Adipocyte (in vitro differentiated cells): ENCODE data around the gene CCDC158.
"Not testable (repeated sequence)": the region's sequence is repeated elsewhere in the genome, so short reads cannot be mapped to it uniquely, and the experiment has no call there.

Source experiments
- DNase-seq: peaks from one replicate; pipeline ENCODE4 v3.0.0-alpha.2; 2015; ENCODE audit warnings: low read depth
- H3K27me3 ChIP-seq: replicated peaks from 2 replicates; pipeline ENCODE4 v1.7.0; 2013; ENCODE audit warnings: mild to moderate bottlenecking, low read length, moderate library complexity; ENCODE audit not compliant: control insufficient read depth, insufficient read depth
- H3K36me3 ChIP-seq: 2 replicates; pipeline ENCODE4 v1.7.0; 2013; ENCODE audit warnings: low read length, mild to moderate bottlenecking, moderate library complexity; ENCODE audit not compliant: control insufficient read depth, insufficient read depth, severe bottlenecking
- H3K4me1 ChIP-seq: 2 replicates; pipeline ENCODE4 v1.7.0; 2013; ENCODE audit warnings: mild to moderate bottlenecking, low read length, moderate library complexity; ENCODE audit not compliant: control insufficient read depth, insufficient read depth
- H3K4me3 ChIP-seq: 2 replicates; pipeline ENCODE4 v1.7.0; 2013; ENCODE audit warnings: mild to moderate bottlenecking, low read length, moderate library complexity
- H3K9ac ChIP-seq: 2 replicates; pipeline ENCODE4 v1.7.0; 2013; ENCODE audit warnings: mild to moderate bottlenecking, low read length, moderate library complexity
- H3K9me3 ChIP-seq: 2 replicates; pipeline ENCODE4 v1.7.0; 2013; ENCODE audit warnings: mild to moderate bottlenecking, low read length, moderate library complexity; ENCODE audit not compliant: control insufficient read depth

Gene CCDC158

DNA sequence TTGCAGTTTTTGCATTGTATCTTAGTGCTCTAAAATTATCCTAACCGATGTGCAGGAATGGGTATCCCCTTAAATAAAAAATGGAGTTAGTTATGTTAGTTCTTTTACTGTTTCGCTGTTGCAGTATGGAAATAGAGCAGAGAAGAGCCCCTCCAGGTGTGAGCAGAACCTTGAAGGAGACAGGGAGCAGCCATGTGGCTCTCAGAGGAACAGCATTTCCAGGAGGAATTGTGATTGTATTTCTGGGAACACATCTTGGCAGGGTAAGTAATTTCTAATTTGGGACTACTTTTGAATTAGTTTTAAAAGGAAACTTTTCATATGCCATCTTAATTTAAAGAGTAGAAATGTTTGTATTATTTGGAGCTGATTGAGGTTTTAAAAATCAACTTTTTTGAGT is 5.3 kb upstream of the CCDC158 start:
- no peak for DNase-seq
- no peak overlapping the region for H3K9ac ChIP-seq
- no peaks in the 10 kb centered on the region for H3K4me1 ChIP-seq
- no peak overlapping the region for H3K4me3 ChIP-seq
- no peaks in the 10 kb centered on the region for H3K9me3 ChIP-seq
- H3K36me3 ChIP-seq, result no peaks in the 10 kb centered on the region
- H3K27me3 ChIP-seq, result no peaks in the 10 kb centered on the region

- not testable (repeated sequence) for H3K9me3 ChIP-seq, DNase-seq
Measured at GRCh38 chr4:76423159-76423558, 2.2 kb upstream of the CCDC158 start.

GRCh38 chr4:76420188-76420761 is 666 bp downstream of the CCDC158 start:
- H3K9me3 ChIP-seq, result no peaks in the 10 kb centered on the region
- no peak for DNase-seq
- H3K4me3 ChIP-seq, result peak overlapping the region; percentile 79
- H3K27me3 ChIP-seq, result no peaks in the 10 kb centered on the region
- H3K4me1 ChIP-seq, result no peaks in the 10 kb centered on the region
- no peaks in the 10 kb centered on the region for H3K36me3 ChIP-seq
- H3K9ac ChIP-seq, result no peak overlapping the region

More at GRCh38 chr4:76423159-76423558, 2.2 kb upstream of the CCDC158 start:
- not testable (repeated sequence) for H3K4me3 ChIP-seq, H3K27me3 ChIP-seq, H3K4me1 ChIP-seq, H3K36me3 ChIP-seq, H3K9ac ChIP-seq

DNA sequence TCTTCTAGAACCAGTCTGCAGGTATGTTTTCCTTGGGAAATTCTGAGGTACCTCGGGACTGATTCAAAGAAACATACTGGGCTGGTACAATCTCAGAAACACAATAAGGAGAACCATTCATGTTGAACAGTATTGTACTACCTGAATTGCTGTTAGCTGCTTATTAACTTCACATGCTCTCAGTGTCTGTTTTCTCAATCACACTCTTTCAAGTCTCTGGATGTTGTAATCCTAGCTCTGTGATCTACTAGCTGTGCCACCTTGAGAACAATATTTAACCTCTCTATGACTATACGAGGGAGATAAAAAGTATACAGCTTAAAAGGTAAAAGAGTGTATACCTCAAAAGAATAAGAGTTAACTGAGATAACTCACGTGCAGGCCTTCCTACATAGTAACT is 10.3 kb downstream of the CCDC158 start:
- Histone ChIP-seq H3K27me3 (no peaks in the 10 kb centered on the region), H3K9me3 (no peaks in the 10 kb centered on the region), H3K4me3 (no peak overlapping the region), H3K4me1 (no peaks in the 10 kb centered on the region), H3K36me3 (no peaks in the 10 kb centered on the region), H3K9ac (no peak overlapping the region)
- no peak for DNase-seq

GRCh38 chr4:76407440-76408119 is 13.4 kb downstream of the CCDC158 start:
- H3K27me3 ChIP-seq, result no peaks in the 10 kb centered on the region
- no peaks in the 10 kb centered on the region for H3K36me3 ChIP-seq
- no peak for DNase-seq
- H3K4me1 ChIP-seq, result no peaks in the 10 kb centered on the region
- H3K9ac ChIP-seq, result no peak overlapping the region
- no peaks in the 10 kb centered on the region for H3K9me3 ChIP-seq
- H3K4me3 ChIP-seq, result no peak overlapping the region

DNA sequence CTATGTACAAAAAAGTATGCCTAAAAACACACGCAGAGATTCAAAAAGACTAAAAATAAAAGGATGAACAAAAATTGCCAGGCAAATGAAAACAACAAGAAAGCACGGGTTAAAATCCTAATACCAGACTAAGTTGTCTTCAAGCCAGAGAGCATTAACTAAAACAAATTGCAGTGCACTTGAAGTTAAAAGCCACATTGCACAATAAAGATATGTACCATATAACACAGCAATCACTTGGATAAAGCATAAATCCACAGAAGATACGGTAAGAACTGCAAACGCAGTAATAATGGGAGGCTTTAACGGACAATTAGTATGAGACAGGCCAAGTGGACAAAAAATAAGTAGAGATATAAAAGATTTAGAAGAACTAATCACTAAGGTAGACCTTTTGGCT is 14.9 kb downstream of the CCDC158 start:
- DNase-seq, result no peak
- no peaks in the 10 kb centered on the region for H3K9me3 ChIP-seq
- H3K27me3 ChIP-seq, result peaks cover 13% of the 10 kb centered on the region
- no peaks in the 10 kb centered on the region for H3K4me1 ChIP-seq
- H3K4me3 ChIP-seq, result no peak overlapping the region
- no peak overlapping the region for H3K9ac ChIP-seq
- H3K36me3 ChIP-seq, result no peaks in the 10 kb centered on the region

- no peak for DNase-seq
- H3K4me1 ChIP-seq, result no peaks in the 10 kb centered on the region
- H3K27me3 ChIP-seq, result peaks cover 14% of the 10 kb centered on the region
- no peaks in the 10 kb centered on the region for H3K9me3 ChIP-seq
- H3K9ac ChIP-seq, result no peak overlapping the region
- H3K36me3 ChIP-seq, result no peaks in the 10 kb centered on the region
- H3K4me3 ChIP-seq, result no peak overlapping the region
Measured at GRCh38 chr4:76401654-76402053, 19.3 kb downstream of the CCDC158 start.

DNA sequence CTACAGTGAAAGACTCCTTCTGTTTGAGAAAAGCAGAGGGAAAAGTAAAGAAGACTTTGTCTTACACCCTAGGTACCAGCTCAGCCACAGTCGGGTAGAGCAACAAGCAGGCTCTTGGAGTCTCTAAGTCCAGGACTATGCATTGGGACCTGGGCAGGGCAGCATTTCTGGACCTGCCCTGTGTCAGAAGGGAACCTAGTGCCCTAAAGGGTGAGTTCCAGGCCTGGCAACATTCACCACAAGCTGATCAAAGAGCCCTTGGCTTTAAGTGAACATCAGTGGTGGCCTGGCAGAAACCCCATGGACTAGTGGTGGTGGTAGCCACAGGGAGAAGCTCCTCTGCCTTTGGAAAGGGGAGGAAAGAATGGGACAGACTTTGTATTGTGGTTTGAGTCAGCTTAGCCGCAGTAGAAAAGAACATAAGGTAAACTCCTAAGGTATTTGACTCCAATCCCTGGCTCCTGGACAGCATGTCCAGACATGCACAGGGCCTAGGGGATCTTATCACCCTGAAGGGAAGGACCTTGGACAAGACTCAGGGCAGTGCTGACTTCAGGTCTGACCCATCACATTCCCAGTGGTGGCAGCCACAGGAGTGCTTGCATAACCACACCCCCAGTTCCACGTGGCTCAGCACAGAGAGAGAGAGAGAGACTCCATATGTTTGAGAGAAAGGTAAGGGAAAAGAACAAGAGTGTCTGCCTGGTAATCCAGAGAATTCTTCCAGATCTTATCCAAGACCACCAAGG is 32.6 kb downstream of the CCDC158 start:
- no peaks in the 10 kb centered on the region for H3K36me3 ChIP-seq
- no peak for DNase-seq
- H3K9me3 ChIP-seq, result peaks cover 27% of the 10 kb centered on the region
- no peak overlapping the region for H3K4me3 ChIP-seq
- H3K4me1 ChIP-seq, result peaks cover 8% of the 10 kb centered on the region
- H3K9ac ChIP-seq, result no peak overlapping the region
- no peaks in the 10 kb centered on the region for H3K27me3 ChIP-seq

- Histone ChIP-seq H3K4me1 (peaks cover 8% of the 10 kb centered on the region), H3K9ac (no peak overlapping the region), H3K36me3 (no peaks in the 10 kb centered on the region), H3K27me3 (no peaks in the 10 kb centered on the region), H3K9me3 (peaks cover 20% of the 10 kb centered on the region), H3K4me3 (no peak overlapping the region)
- DNase-seq, result no peak
Measured at GRCh38 chr4:76386566-76387305, 34.2 kb downstream of the CCDC158 start.

DNA sequence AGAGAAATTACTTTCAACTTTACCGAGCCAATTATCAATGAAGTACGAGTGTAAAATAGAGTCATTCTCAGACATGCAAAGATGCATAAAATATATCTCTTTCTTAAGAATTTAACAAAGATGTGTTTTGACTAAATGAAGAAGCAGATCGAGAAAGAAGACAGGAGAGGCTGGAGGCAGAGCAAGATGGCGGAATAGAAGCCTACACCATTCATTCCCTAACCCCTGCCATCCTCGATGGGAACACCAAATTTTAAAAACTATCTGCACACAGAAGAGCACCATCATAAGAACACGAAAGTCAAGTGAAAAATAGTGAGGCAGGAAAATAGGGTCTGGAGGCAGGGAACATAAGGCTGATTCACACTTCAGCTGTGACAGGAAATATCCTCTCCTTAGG is 35.0 kb downstream of the CCDC158 start:
- Histone ChIP-seq H3K4me3 (no peak overlapping the region), H3K36me3 (no peaks in the 10 kb centered on the region), H3K9me3 (peaks cover 16% of the 10 kb centered on the region), H3K9ac (no peak overlapping the region), H3K27me3 (no peaks in the 10 kb centered on the region), H3K4me1 (peaks cover 8% of the 10 kb centered on the region)
- no peak for DNase-seq

DNA sequence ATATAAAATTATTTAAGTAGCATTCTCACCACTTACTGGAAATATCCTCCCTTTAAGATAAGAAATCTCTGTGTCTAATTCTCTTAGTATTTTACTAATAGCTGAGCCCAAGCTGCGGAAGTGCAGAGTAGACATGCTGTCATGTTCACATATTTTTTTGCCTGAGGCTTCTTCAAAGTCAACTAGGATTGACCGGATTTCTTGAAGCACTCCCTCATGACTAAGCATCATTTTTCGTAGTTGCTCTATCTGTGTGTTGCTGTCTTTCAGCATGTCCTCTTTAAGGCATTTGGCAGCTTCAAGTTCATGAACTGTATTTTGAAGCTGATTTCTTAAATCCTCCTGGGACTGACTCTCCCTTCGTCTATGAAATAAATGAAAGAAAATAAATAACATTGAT is 36.9 kb downstream of the CCDC158 start:
- Histone ChIP-seq H3K9ac (no peak overlapping the region), H3K9me3 (peaks cover 6% of the 10 kb centered on the region), H3K4me1 (peaks cover 8% of the 10 kb centered on the region), H3K27me3 (no peaks in the 10 kb centered on the region), H3K4me3 (no peak overlapping the region), H3K36me3 (no peaks in the 10 kb centered on the region)
- DNase-seq, result no peak
